Measurements from ENCODE around the gene SIPA1L3.

DNA sequence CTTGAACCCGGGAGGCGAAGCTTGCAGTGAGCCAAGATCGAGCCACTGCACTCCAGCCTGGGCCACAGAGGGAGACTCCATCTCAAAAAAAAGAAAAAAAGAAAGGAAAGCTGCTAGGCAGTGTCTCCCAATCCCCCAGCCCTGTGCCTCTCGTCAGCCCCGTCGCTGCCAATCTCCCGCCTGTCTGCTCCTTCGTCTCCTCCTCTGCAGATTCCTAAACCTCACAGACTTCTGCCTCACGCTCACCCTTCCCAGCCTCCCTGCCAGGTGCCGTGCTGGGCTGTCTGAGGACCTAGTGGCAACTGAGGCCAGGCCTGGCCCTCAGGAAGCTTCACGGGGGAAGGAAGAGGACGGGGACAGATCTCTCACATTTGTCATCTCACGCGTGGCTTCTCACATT lies 295.5 kb downstream of the SIPA1L3 start:
- TF ChIP-seq, protein P1, sequence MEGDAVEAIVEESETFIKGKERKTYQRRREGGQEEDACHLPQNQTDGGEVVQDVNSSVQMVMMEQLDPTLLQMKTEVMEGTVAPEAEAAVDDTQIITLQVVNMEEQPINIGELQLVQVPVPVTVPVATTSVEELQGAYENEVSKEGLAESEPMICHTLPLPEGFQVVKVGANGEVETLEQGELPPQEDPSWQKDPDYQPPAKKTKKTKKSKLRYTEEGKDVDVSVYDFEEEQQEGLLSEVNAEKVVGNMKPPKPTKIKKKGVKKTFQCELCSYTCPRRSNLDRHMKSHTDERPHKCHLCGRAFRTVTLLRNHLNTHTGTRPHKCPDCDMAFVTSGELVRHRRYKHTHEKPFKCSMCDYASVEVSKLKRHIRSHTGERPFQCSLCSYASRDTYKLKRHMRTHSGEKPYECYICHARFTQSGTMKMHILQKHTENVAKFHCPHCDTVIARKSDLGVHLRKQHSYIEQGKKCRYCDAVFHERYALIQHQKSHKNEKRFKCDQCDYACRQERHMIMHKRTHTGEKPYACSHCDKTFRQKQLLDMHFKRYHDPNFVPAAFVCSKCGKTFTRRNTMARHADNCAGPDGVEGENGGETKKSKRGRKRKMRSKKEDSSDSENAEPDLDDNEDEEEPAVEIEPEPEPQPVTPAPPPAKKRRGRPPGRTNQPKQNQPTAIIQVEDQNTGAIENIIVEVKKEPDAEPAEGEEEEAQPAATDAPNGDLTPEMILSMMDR (IDR thresholded peaks at IDR 0.05; ENCODE audit: low read length) = no peak
- TF ChIP-seq EZH2 (optimal IDR thresholded peaks at IDR 0.05; ENCODE audit: low read depth, low read length) = no peak
- TF ChIP-seq EZH2phosphoT487 (IDR thresholded peaks at IDR 0.05; ENCODE audit: low read length) = no peak
